CD14-positive monocyte (primary cell): ENCODE data around the gene EXOC6B. TPM values are rescaled to one million over a fixed set of nuclear protein-coding genes. Genes with fewer than 3 reads are reported as not detected.

Source experiments
- DNase-seq, 3 donors: peaks; one replicate each; pipeline ENCODE4 v3.0.0-alpha.2; 2011 to 2022
- H2AFZ ChIP-seq: 2 replicates; pipeline ENCODE4 v1.6.0; 2012; ENCODE audit warnings: mild to moderate bottlenecking, low read depth, low read length, inconsistent platforms; ENCODE audit not compliant: insufficient read depth, poor library complexity, severe bottlenecking
- H3K27ac ChIP-seq, 2 donors: 1 replicate in 1 of 2; 2 replicates in 1 of 2; pipeline ENCODE4 v1.5.1; 2012 to 2013; ENCODE audit warnings: low read length in 2 of 2, control low read depth in 1 of 2, inconsistent platforms in 1 of 2, low read depth in 1 of 2, mild to moderate bottlenecking in 1 of 2
- H3K27me3 ChIP-seq, 2 donors: one replicate each; pipeline versions ENCODE4 v1.6.0 to v1.6.1; 2011 to 2013; ENCODE audit warnings: low read length in 2 of 2; ENCODE audit not compliant: control insufficient read depth in 2 of 2, insufficient read depth in 2 of 2
- H3K36me3 ChIP-seq, 2 donors: replicated peaks in 1 of 2; 1 replicate in 1 of 2; 2 replicates in 1 of 2; pipeline versions ENCODE4 v1.5.1 to v1.6.1; 2012 to 2013; ENCODE audit warnings: low read length in 2 of 2, control low read depth in 1 of 2, inconsistent platforms in 1 of 2, mild to moderate bottlenecking in 1 of 2; ENCODE audit not compliant: insufficient read depth in 2 of 2, control insufficient read depth in 1 of 2
- H3K4me1 ChIP-seq, 2 donors: 1 replicate in 1 of 2; 2 replicates in 1 of 2; pipeline versions ENCODE4 v1.5.1 to v1.6.1; 2012 to 2013; ENCODE audit warnings: low read length in 2 of 2, control low read depth in 1 of 2, inconsistent platforms in 1 of 2, mild to moderate bottlenecking in 1 of 2, moderate library complexity in 1 of 2; ENCODE audit not compliant: insufficient read depth in 2 of 2, control insufficient read depth in 1 of 2
- H3K4me2 ChIP-seq: replicated peaks from 2 replicates; pipeline ENCODE3; 2012; ENCODE audit warnings: low read length, moderate library complexity, mild to moderate bottlenecking; ENCODE audit not compliant: poor library complexity, severe bottlenecking; ENCODE audit errors: extremely low read depth
- H3K4me3 ChIP-seq, 3 experiments: fragments of 200-600 bp in 1 of 3; sonication (generic) in 1 of 3; replicated peaks in 1 of 3; 1 replicate in 2 of 3; 2 replicates in 1 of 3; pipeline ENCODE4 v1.5.1; 2011 to 2013; ENCODE audit warnings: low read length in 3 of 3, mild to moderate bottlenecking in 3 of 3, control low read depth in 2 of 3, low read depth in 2 of 3, inconsistent platforms in 1 of 3, moderate library complexity in 1 of 3
- H3K79me2 ChIP-seq: 2 replicates; pipeline ENCODE4 v1.6.0; 2012; ENCODE audit warnings: mild to moderate bottlenecking, control low read depth, inconsistent platforms, low read length, moderate library complexity; ENCODE audit not compliant: insufficient read depth
- H3K9ac ChIP-seq: 2 replicates; pipeline ENCODE4 v1.6.0; 2017; ENCODE audit warnings: low read length, mild to moderate bottlenecking; ENCODE audit not compliant: insufficient read depth, poor library complexity, severe bottlenecking
- H3K9me3 ChIP-seq, 2 donors: replicated peaks in 1 of 2; 1 replicate in 1 of 2; 2 replicates in 1 of 2; pipeline versions ENCODE4 v1.5.1 to v1.6.1; 2012 to 2013; ENCODE audit warnings: low read length in 2 of 2, control low read depth in 1 of 2; ENCODE audit not compliant: control insufficient read depth in 1 of 2, insufficient read depth in 1 of 2
- H4K20me1 ChIP-seq: 2 replicates; pipeline ENCODE4 v1.6.0; 2012; ENCODE audit warnings: mild to moderate bottlenecking, low read length, control low read depth, moderate library complexity; ENCODE audit not compliant: insufficient read depth
- H3K27ac Mint-ChIP-seq, 7 donors: one replicate each; pipeline ENCODE4 v1.8.0; 2020; ENCODE audit warnings: mild to moderate bottlenecking in 7 of 7, mixed read lengths in 7 of 7, moderate library complexity in 6 of 7, inconsistent platforms in 2 of 7
- H3K27me3 Mint-ChIP-seq, 3 donors: one replicate each; pipeline ENCODE4 v1.8.0; 2021 to 2022; ENCODE audit warnings: low read depth in 3 of 3, mild to moderate bottlenecking in 3 of 3, mixed read lengths in 3 of 3, moderate library complexity in 3 of 3, inconsistent platforms in 1 of 3
- H3K36me3 Mint-ChIP-seq, 2 donors: one replicate each; pipeline ENCODE4 v1.8.0; 2020; ENCODE audit warnings: mixed read lengths in 2 of 2, inconsistent platforms in 1 of 2, mild to moderate bottlenecking in 1 of 2
- H3K4me1 Mint-ChIP-seq: one replicate; pipeline ENCODE4 v1.8.0; 2020; ENCODE audit warnings: mild to moderate bottlenecking, mixed read lengths
- H3K4me3 Mint-ChIP-seq, 2 donors: one replicate each; pipeline ENCODE4 v1.8.0; 2020; ENCODE audit warnings: mild to moderate bottlenecking in 2 of 2, mixed read lengths in 2 of 2, moderate library complexity in 1 of 2
- H3K9me3 Mint-ChIP-seq, 7 donors: one replicate each; pipeline ENCODE4 v1.8.0; 2020 to 2022; ENCODE audit warnings: mixed read lengths in 7 of 7, mild to moderate bottlenecking in 6 of 7, moderate library complexity in 6 of 7, inconsistent platforms in 2 of 7
- WGBS: methylation state at CpG from one replicate; pipeline ENCODE4 v1.1.5; 2013; ENCODE audit warnings: missing lambda C conversion rate; ENCODE audit not compliant: insufficient coverage; 5-methylcytosine and 5-hydroxymethylcytosine counted together
- intact Hi-C, 2 donors: fragments of 100-400 bp; cut with micrococcal nuclease; formaldehyde crosslinking; loops; one replicate each; pipeline versions ENCODE4 v1.15.0 to v1.15.1; 2023
- polyA plus RNA-seq, 3 donors: library from polyadenylated mRNA; depleted of rRNA in 1 of 3; unstranded in 2 of 3; stranded (reverse) in 1 of 3; fragments of 300-500 nt in 2 of 3; fragments of >200 nt in 1 of 3; fragmentation: Illumina TruSeq in 2 of 3; gene quantifications; 1 replicate in 2 of 3; 2 replicates in 1 of 3; pipeline ENCODE4 v1.2.3, GENCODE V29; 2012 to 2021
- TF ChIP-seq, protein P1 (sequence below): fragments of 200-600 bp; IDR thresholded peaks from one replicate; pipeline ENCODE4 v1.8.0; 2022; ENCODE audit warnings: antibody characterized with exemption, mild to moderate bottlenecking

EXOC6B gene
- polyA plus RNA-seq, 3 donors: 1.8 to 2.8 (median 2.1) TPM

DNA sequence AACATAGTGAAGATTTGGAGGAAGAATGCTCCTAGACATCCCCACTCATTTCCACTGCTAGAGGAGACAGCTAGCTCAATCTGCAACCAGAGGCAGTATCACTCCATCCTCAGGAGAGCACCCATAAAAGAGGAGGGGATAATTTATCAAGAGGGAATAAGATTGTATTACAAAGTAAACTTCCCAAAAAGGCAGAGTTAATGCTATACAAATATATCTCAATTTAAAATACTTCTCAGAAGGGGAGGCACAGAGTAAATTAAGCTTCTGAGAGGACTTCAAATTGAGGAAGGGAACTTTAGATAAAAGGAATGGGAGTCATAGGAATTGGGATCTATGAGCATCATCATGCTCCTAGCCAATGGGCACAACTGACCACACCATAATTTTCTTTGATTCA lies 29.1 kb downstream of the EXOC6B start:
- Mint-ChIP-seq H3K36me3 (no peaks in the 10 kb centered on the region), H3K9me3 (no peaks in the 10 kb centered on the region), H3K27ac (no peak overlapping the region), H3K4me1 (peaks cover 15% of the 10 kb centered on the region), H3K4me3 (no peak overlapping the region), H3K27me3 (peaks cover 0 to 2% (median 0%) of the 10 kb centered on the region in 3 donors)
- H3K27me3 ChIP-seq: no peaks in the 10 kb centered on the region
- H3K4me2 ChIP-seq: no peak overlapping the region
- H3K79me2 ChIP-seq: no peaks in the 10 kb centered on the region
- DNase-seq: no peak
- H3K4me1 ChIP-seq: peaks cover 9 to 11% of the 10 kb centered on the region in 2 donors
- TF ChIP-seq, protein P1, sequence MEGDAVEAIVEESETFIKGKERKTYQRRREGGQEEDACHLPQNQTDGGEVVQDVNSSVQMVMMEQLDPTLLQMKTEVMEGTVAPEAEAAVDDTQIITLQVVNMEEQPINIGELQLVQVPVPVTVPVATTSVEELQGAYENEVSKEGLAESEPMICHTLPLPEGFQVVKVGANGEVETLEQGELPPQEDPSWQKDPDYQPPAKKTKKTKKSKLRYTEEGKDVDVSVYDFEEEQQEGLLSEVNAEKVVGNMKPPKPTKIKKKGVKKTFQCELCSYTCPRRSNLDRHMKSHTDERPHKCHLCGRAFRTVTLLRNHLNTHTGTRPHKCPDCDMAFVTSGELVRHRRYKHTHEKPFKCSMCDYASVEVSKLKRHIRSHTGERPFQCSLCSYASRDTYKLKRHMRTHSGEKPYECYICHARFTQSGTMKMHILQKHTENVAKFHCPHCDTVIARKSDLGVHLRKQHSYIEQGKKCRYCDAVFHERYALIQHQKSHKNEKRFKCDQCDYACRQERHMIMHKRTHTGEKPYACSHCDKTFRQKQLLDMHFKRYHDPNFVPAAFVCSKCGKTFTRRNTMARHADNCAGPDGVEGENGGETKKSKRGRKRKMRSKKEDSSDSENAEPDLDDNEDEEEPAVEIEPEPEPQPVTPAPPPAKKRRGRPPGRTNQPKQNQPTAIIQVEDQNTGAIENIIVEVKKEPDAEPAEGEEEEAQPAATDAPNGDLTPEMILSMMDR: no peak
- intact Hi-C loops: no loop called here
- H3K4me3 ChIP-seq: no peak overlapping the region
- no peaks in the 10 kb centered on the region for H3K36me3 ChIP-seq
- H4K20me1 ChIP-seq: no peaks in the 10 kb centered on the region
- no peak overlapping the region for H2AFZ ChIP-seq
- H3K9ac ChIP-seq: no peak overlapping the region
- no peaks in the 10 kb centered on the region for H3K9me3 ChIP-seq
- no peak overlapping the region for H3K27ac ChIP-seq

DNA sequence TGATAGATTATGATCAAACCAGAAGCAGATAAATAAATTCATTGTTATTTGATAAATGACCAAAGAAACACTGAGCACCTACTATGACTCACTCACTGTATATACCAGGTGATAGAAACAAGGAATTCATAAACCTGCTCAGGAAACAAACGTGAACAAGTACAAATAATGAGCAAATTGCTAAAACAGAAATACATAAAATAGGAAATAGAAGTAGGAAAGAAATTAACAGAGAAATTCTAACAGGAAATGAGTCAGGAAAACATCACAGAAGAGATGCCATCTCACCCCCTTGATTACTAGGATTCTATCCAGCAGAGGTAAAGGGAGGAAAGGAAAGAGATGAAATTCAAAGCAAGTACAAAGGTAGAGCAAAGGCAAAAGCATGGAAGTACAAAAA lies 31.3 kb downstream of the EXOC6B start:
- TF ChIP-seq, protein P1: no peak
- Histone ChIP-seq H3K27ac (no peak overlapping the region), H3K9ac (no peak overlapping the region), H3K4me2 (no peak overlapping the region), H3K4me1 (peaks cover 9 to 11% of the 10 kb centered on the region in 2 donors), H4K20me1 (no peaks in the 10 kb centered on the region), H3K4me3 (no peak overlapping the region), H3K9me3 (no peaks in the 10 kb centered on the region), H3K27me3 (no peaks in the 10 kb centered on the region), H2AFZ (no peak overlapping the region), H3K79me2 (no peaks in the 10 kb centered on the region), H3K36me3 (no peaks in the 10 kb centered on the region)
- H3K9me3 Mint-ChIP-seq: no peaks in the 10 kb centered on the region
- intact Hi-C loops: no loop called here
- H3K4me3 Mint-ChIP-seq: no peak overlapping the region
- peaks cover 0 to 3% (median 2%) of the 10 kb centered on the region in 3 donors for H3K27me3 Mint-ChIP-seq
- DNase-seq: no peak
- peak overlapping the region in 1 of 7 donors; percentile 28 for H3K27ac Mint-ChIP-seq
- WGBS: no CpG with 5 or more reads among the region's 1 CpG
- peaks cover 15% of the 10 kb centered on the region for H3K4me1 Mint-ChIP-seq
- H3K36me3 Mint-ChIP-seq: no peaks in the 10 kb centered on the region
